Upper lobe of left lung (tissue), 4 donors: ENCODE data around the gene DACT2.

Experiments used
- POLR2AphosphoS5 ChIP-seq, 2 donors: sonication (generic); formaldehyde crosslinking; IDR thresholded peaks; one replicate each; pipeline ENCODE4 v1.5.1; 2017; ENCODE audit warnings: antibody characterized with exemption in 2 of 2
- TF ChIP-seq, protein P1 (sequence below), 6 experiments: fragments of 450-650 bp in 4 of 6; fragments of 200-600 bp in 2 of 6; sonication (generic) in 2 of 6; IDR thresholded peaks; one replicate each; pipeline ENCODE4 v1.5.1; 2016 to 2019; ENCODE audit warnings: antibody characterized with exemption in 6 of 6

GRCh38 chr6:168368066-168368820 is 48.7 kb upstream of the DACT2 start:
- TF ChIP-seq POLR2AphosphoS5 (IDR thresholded peaks at IDR 0.05) = no peak
- TF ChIP-seq, protein P1, sequence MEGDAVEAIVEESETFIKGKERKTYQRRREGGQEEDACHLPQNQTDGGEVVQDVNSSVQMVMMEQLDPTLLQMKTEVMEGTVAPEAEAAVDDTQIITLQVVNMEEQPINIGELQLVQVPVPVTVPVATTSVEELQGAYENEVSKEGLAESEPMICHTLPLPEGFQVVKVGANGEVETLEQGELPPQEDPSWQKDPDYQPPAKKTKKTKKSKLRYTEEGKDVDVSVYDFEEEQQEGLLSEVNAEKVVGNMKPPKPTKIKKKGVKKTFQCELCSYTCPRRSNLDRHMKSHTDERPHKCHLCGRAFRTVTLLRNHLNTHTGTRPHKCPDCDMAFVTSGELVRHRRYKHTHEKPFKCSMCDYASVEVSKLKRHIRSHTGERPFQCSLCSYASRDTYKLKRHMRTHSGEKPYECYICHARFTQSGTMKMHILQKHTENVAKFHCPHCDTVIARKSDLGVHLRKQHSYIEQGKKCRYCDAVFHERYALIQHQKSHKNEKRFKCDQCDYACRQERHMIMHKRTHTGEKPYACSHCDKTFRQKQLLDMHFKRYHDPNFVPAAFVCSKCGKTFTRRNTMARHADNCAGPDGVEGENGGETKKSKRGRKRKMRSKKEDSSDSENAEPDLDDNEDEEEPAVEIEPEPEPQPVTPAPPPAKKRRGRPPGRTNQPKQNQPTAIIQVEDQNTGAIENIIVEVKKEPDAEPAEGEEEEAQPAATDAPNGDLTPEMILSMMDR (IDR thresholded peaks at IDR 0.05) = no peak
